ENCODE data around the gene SIDT1. TPM values are rescaled to one million over a fixed set of nuclear protein-coding genes. Genes with fewer than 3 reads are reported as not detected.

The SIDT1 gene
- total and polyA plus RNA-seq, 12 donors = 0.32 to 2.4 (median 0.77) TPM

DNA sequence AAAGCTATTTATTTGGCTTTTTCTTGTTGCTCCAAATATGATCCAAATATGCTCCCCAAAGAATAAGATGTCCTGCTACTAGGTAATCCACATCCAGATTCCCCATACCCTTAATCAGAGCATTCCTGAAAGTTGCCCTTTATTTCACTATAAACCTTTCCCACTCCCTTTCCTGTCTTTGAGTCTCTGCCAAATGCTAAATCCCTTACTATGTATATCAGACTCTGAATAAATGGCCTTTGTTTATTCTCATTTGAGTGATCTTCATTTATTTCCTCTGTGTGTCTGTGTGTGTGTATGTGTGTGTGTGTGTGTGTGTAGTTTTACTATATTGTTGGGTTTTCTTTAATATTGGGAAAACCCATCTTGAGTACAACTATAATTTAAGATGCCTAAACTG lies 10.4 kb upstream of the SIDT1 start:
- Histone ChIP-seq H3K4me1 (no peaks in the 10 kb centered on the region), H3K9me3 (no peaks in the 10 kb centered on the region), H3K36me3 (no peaks in the 10 kb centered on the region), H3K27ac (no peak overlapping the region), H3K4me3 (no peak overlapping the region), H3K27me3 (peaks cover 0 to 47% (median 11%) of the 10 kb centered on the region in 7 donors)
- TF ChIP-seq, protein P1, sequence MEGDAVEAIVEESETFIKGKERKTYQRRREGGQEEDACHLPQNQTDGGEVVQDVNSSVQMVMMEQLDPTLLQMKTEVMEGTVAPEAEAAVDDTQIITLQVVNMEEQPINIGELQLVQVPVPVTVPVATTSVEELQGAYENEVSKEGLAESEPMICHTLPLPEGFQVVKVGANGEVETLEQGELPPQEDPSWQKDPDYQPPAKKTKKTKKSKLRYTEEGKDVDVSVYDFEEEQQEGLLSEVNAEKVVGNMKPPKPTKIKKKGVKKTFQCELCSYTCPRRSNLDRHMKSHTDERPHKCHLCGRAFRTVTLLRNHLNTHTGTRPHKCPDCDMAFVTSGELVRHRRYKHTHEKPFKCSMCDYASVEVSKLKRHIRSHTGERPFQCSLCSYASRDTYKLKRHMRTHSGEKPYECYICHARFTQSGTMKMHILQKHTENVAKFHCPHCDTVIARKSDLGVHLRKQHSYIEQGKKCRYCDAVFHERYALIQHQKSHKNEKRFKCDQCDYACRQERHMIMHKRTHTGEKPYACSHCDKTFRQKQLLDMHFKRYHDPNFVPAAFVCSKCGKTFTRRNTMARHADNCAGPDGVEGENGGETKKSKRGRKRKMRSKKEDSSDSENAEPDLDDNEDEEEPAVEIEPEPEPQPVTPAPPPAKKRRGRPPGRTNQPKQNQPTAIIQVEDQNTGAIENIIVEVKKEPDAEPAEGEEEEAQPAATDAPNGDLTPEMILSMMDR (IDR thresholded peaks at IDR 0.05) = no peak
- intact Hi-C loops (cut with DNase I) = no loop called here
- ATAC-seq (no peak), DNase-seq (no peak)

DNA sequence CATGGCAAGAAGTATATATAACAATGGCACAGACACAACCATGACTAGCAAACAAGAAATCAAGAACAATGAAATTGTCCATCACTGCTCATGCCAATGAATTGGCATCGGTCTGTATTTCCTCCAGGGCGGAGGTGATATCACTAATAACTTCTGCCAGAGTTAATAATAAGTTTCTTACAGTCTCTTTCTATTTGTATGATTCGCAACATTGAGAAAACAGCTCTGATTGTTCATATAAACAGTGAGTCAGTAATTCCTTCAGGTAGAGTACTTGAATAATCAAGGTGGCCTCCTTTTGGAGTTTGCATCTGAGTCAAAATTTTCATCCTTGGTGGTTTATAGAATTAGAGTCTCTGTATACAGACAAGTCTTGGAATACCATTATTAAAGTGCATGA lies 9.1 kb upstream of the SIDT1 start:
- H3K9me3 ChIP-seq = no peaks in the 10 kb centered on the region
- no peak overlapping the region for H3K4me3 ChIP-seq
- DNase-seq (no peak), ATAC-seq (no peak)
- peaks cover 0 to 40% (median 11%) of the 10 kb centered on the region in 7 donors for H3K27me3 ChIP-seq
- H3K36me3 ChIP-seq = no peaks in the 10 kb centered on the region
- no peak overlapping the region for H3K27ac ChIP-seq
- H3K4me1 ChIP-seq = no peaks in the 10 kb centered on the region
- WGBS, 2 donors = 81 to 90% methylated on average over 3 of the region's 3 CpGs
- intact Hi-C loops (cut with DNase I) = no loop called here
- TF ChIP-seq, protein P1 (IDR thresholded peaks at IDR 0.05) = no peak

- TF ChIP-seq, protein P1 (IDR thresholded peaks at IDR 0.05) = no peak
- Histone ChIP-seq H3K27ac (peak overlapping the region in 6 of 10 donors; percentile 15 to 84 (median 34)), H3K4me3 (peak overlapping the region; percentile 1 to 69 (median 61)), H3K9me3 (no peaks in the 10 kb centered on the region), H3K4me1 (peaks cover 0 to 18% (median 13%) of the 10 kb centered on the region in 9 donors), H3K36me3 (no peaks in the 10 kb centered on the region), H3K27me3 (peaks cover 0 to 48% (median 31%) of the 10 kb centered on the region in 7 donors)
- DNase-seq (peak; percentile 8 to 15), ATAC-seq (peak; percentile 31 to 77 (median 58))
- intact Hi-C loops (cut with DNase I) = no loop called here
- 0 to 1% methylated on average over 66 of the region's 66 CpGs for WGBS, 2 donors
Observed at GRCh38 chr3:113532698-113533533, 561 bp downstream of the SIDT1 start.

DNA sequence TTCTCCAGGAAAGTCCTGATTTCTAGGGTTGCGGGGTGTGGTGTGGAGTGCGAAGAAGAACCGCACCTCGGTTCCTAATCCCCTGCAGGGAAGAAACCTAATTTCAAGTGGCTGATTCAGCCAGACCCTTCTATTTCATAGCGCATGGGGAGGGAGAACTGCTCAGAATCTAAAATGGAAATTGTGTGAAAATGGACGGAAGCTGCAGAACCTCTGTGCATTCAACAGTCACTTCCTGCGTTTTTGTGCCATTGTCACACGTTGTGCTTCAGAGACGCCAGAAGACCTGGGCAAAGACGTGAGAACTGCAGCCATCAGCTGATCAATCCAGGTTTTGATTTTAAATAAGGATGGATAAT lies 1.2 kb downstream of the SIDT1 start:
- intact Hi-C loops (cut with DNase I) = no loop called here
- TF ChIP-seq, protein P1 (IDR thresholded peaks at IDR 0.05) = no peak
- 9 to 13% methylated on average over 10 of the region's 10 CpGs for WGBS, 2 donors
- peak overlapping the region in 9 of 10 donors; percentile 39 to 69 (median 61) for H3K4me3 ChIP-seq
- H3K4me1 ChIP-seq = peaks cover 0 to 18% (median 13%) of the 10 kb centered on the region in 9 donors
- peak in 6 of 8 donors; percentile 11 to 52 (median 42) for ATAC-seq
- DNase-seq = no peak
- no peaks in the 10 kb centered on the region for H3K9me3 ChIP-seq
- H3K36me3 ChIP-seq = no peaks in the 10 kb centered on the region
- H3K27ac ChIP-seq = peak overlapping the region in 6 of 10 donors; percentile 15 to 84 (median 34)
- H3K27me3 ChIP-seq = peaks cover 0 to 48% (median 34%) of the 10 kb centered on the region in 7 donors

Measured in heart right ventricle (tissue), 16 donors.